Stimulated activated CD4-positive, alpha-beta T cell treated with anti-CD3 and anti-CD28 coated beads, TNF-alpha, amount 100 ng/mL, for 4 hours (primary cell): ENCODE results near the gene FMN2.
"Not testable (repeated sequence)": the region's sequence is repeated elsewhere in the genome, so short reads cannot be mapped to it uniquely, and the experiment has no call there.

Source experiments
- DNase-seq, 3 experiments: peaks; one replicate each; pipeline ENCODE4 v3.0.0-alpha.2; 2020; ENCODE audit warnings: low read depth in 3 of 3

FMN2 gene

GRCh38 chr1:240310226-240310925, 218.7 kb downstream of the FMN2 start:
- DNase-seq = no peak

GRCh38 chr1:240312872-240313271, 221.2 kb downstream of the FMN2 start:
- DNase-seq = no peak

GRCh38 chr1:240314845-240315801, 223.4 kb downstream of the FMN2 start:
- DNase-seq = no peak

- no peak for DNase-seq
Measured at GRCh38 chr1:240319998-240320397, 228.3 kb downstream of the FMN2 start.

- no peak for DNase-seq
Measured at GRCh38 chr1:240320659-240321058, 229.0 kb downstream of the FMN2 start.

- no peak for DNase-seq
Measured at GRCh38 chr1:240322943-240323342, 231.3 kb downstream of the FMN2 start.

GRCh38 chr1:240328382-240328781, 236.7 kb downstream of the FMN2 start:
- DNase-seq = not testable (repeated sequence)

GRCh38 chr1:240329443-240329842, 237.8 kb downstream of the FMN2 start:
- no peak for DNase-seq

GRCh38 chr1:240332672-240333071, 241.0 kb downstream of the FMN2 start:
- no peak for DNase-seq

GRCh38 chr1:240337781-240338180, 246.1 kb downstream of the FMN2 start:
- no peak for DNase-seq

- DNase-seq = no peak
Measured at GRCh38 chr1:240338837-240339236, 247.2 kb downstream of the FMN2 start.

- no peak for DNase-seq
Measured at GRCh38 chr1:240341365-240342250, 249.9 kb downstream of the FMN2 start.

GRCh38 chr1:240342251-240342625, 250.6 kb downstream of the FMN2 start:
- no peak for DNase-seq

GRCh38 chr1:240343045-240343444, 251.4 kb downstream of the FMN2 start:
- DNase-seq = no peak

- no peak for DNase-seq
Measured at GRCh38 chr1:240343966-240344365, 252.3 kb downstream of the FMN2 start.

GRCh38 chr1:240344918-240345317, 253.2 kb downstream of the FMN2 start:
- DNase-seq = no peak

- no peak for DNase-seq
Measured at GRCh38 chr1:240349695-240350094, 258.0 kb downstream of the FMN2 start.

- DNase-seq = no peak
Measured at GRCh38 chr1:240350910-240351331, 259.2 kb downstream of the FMN2 start.

GRCh38 chr1:240351690-240352089, 260.0 kb downstream of the FMN2 start:
- DNase-seq = no peak

GRCh38 chr1:240352769-240353168, 261.1 kb downstream of the FMN2 start:
- no peak for DNase-seq

- DNase-seq = no peak
Measured at GRCh38 chr1:240356568-240356967, 264.9 kb downstream of the FMN2 start.

GRCh38 chr1:240362046-240362445, 270.4 kb downstream of the FMN2 start:
- DNase-seq = no peak
